Neural progenitor cell (in vitro differentiated cells): ENCODE results near the gene SCN3A.

ENCODE experiments used
- CTCF ChIP-seq: fragments of 200-600 bp; sonication (generic); IDR thresholded peaks from 2 replicates; pipeline ENCODE4 v1.5.1; 2017; ENCODE audit warnings: antibody characterized with exemption, mild to moderate bottlenecking
- EZH2 ChIP-seq: fragments of 200-600 bp; sonication (generic); IDR thresholded peaks from 2 replicates; pipeline ENCODE4 v1.6.1; 2017; ENCODE audit warnings: antibody characterized with exemption, mild to moderate bottlenecking, moderate library complexity

- TF ChIP-seq EZH2 (no peak), CTCF (no peak)
These were observed 148.6 kb downstream of the SCN3A start for GRCh38 chr2:165055082-165055851.
